Panc1 (cell line): Measurements from ENCODE around the gene CDC42. TPM values are rescaled to one million over a fixed set of nuclear protein-coding genes. Genes with fewer than 3 reads are reported as not detected.

Experiments used
- ATAC-seq: fragments of 200-7000 bp; cut with Tn5 transposase; 2 replicates; pipeline ENCODE4 v1.9.1; 2020; ENCODE audit warnings: mild to moderate bottlenecking, moderate library complexity
- BruUV-seq: library from RNA; stranded (reverse); fragments of 400-500 nt; replicated peaks from 2 replicates; lab custom pipeline; 2021; lab: Mats Ljungman, UMichigan
- CTCF ChIA-PET: fragments of 300-600 bp; sonication (Branson Sonifier 250); formaldehyde crosslinking; loops from one replicate; lab custom pipeline; 2022; ENCODE audit warnings: antibody characterized with exemption; lab: Charles Lee
- POLR2A ChIA-PET: fragments of 300-600 bp; sonication (Branson Sonifier 250); formaldehyde crosslinking; loops from one replicate; lab custom pipeline; 2022; ENCODE audit warnings: antibody characterized with exemption; lab: Charles Lee
- DNase-seq: peaks from one replicate; pipeline ENCODE4 v3.0.0-alpha.2; 2010; ENCODE audit warnings: low read depth, low spot score
- H3K27ac ChIP-seq: 2 replicates; pipeline ENCODE4 v1.5.1; 2011; ENCODE audit warnings: mild to moderate bottlenecking, low read length, inconsistent platforms
- H3K27me3 ChIP-seq: fragments of 200-500 bp; sonication (Bioruptor generic); 2 replicates; pipeline ENCODE4 v1.6.0; 2014; ENCODE audit warnings: low read length, inconsistent platforms; ENCODE audit not compliant: control insufficient read depth, insufficient read depth
- H3K36me3 ChIP-seq: fragments of 200-500 bp; sonication (Bioruptor generic); 2 replicates; pipeline ENCODE4 v1.5.1; 2014; ENCODE audit warnings: inconsistent platforms, mild to moderate bottlenecking, low read length, moderate library complexity; ENCODE audit not compliant: control insufficient read depth, insufficient read depth
- H3K4me1 ChIP-seq: 2 replicates; pipeline ENCODE4 v1.5.1; 2011; ENCODE audit warnings: inconsistent platforms, mild to moderate bottlenecking, low read length, moderate library complexity; ENCODE audit not compliant: control insufficient read depth, insufficient read depth
- H3K4me3 ChIP-seq, 2 experiments: 2 replicates each; pipeline ENCODE4 v1.5.1; 2011 to 2012; ENCODE audit warnings: low read depth in 2 of 2, low read length in 2 of 2, mild to moderate bottlenecking in 2 of 2, inconsistent platforms in 1 of 2, moderate library complexity in 1 of 2
- H3K9me3 ChIP-seq: fragments of 200-500 bp; sonication (Bioruptor generic); 2 replicates; pipeline ENCODE4 v1.5.1; 2014; ENCODE audit warnings: low read depth, mild to moderate bottlenecking, inconsistent platforms, low read length, moderate library complexity; ENCODE audit not compliant: control insufficient read depth, insufficient read depth
- POLR2AphosphoS5 ChIP-seq: IDR thresholded peaks from 2 replicates; pipeline ENCODE4 v1.6.1; 2012; ENCODE audit warnings: mild to moderate bottlenecking, low read depth, low read length, moderate library complexity
- SIN3A ChIP-seq: IDR thresholded peaks from 2 replicates; pipeline ENCODE4 v1.6.1; 2012; ENCODE audit warnings: low read depth, mild to moderate bottlenecking, low read length, moderate library complexity, borderline replicate concordance; ENCODE audit not compliant: insufficient read depth
- TCF7L2 ChIP-seq: IDR thresholded peaks from 2 replicates; pipeline ENCODE4 v1.6.1; 2011; ENCODE audit warnings: mild to moderate bottlenecking, low read depth, low read length, inconsistent platforms
- in situ Hi-C: cut with HindIII; loops from 2 replicates; pipeline ENCODE4 v1.10.0; 2016; ENCODE audit warnings: low sequenced_read_pairs, low pct_unique_long_range_greater_than_20kb
- intact Hi-C: fragments of 100-400 bp; cut with micrococcal nuclease; formaldehyde crosslinking; loops from one replicate; pipeline ENCODE4 v1.10.0; 2022; ENCODE audit not compliant: unreplicated experiment
- total RNA-seq: library from RNA; stranded (reverse); gene quantifications from one replicate; pipeline ENCODE4 v1.2.1, GENCODE V29; 2021; ENCODE audit not compliant: unreplicated experiment
- TF ChIP-seq, protein P1 (sequence below), 2 experiments: IDR thresholded peaks; 2 replicates each; pipeline ENCODE4 v1.6.1; 2011 to 2012; ENCODE audit warnings: low read depth in 2 of 2, control low read depth in 1 of 2, low read length in 1 of 2, mild to moderate bottlenecking in 1 of 2, moderate library complexity in 1 of 2; ENCODE audit not compliant: insufficient read depth in 1 of 2
- TF ChIP-seq, protein P2 (sequence below): fragments of 450-650 bp; IDR thresholded peaks from 2 replicates; pipeline ENCODE4 v1.5.1; 2017; ENCODE audit warnings: mild to moderate bottlenecking

The CDC42 gene
- total RNA-seq, 1 experiment from 2014 or later = 240 TPM

DNA sequence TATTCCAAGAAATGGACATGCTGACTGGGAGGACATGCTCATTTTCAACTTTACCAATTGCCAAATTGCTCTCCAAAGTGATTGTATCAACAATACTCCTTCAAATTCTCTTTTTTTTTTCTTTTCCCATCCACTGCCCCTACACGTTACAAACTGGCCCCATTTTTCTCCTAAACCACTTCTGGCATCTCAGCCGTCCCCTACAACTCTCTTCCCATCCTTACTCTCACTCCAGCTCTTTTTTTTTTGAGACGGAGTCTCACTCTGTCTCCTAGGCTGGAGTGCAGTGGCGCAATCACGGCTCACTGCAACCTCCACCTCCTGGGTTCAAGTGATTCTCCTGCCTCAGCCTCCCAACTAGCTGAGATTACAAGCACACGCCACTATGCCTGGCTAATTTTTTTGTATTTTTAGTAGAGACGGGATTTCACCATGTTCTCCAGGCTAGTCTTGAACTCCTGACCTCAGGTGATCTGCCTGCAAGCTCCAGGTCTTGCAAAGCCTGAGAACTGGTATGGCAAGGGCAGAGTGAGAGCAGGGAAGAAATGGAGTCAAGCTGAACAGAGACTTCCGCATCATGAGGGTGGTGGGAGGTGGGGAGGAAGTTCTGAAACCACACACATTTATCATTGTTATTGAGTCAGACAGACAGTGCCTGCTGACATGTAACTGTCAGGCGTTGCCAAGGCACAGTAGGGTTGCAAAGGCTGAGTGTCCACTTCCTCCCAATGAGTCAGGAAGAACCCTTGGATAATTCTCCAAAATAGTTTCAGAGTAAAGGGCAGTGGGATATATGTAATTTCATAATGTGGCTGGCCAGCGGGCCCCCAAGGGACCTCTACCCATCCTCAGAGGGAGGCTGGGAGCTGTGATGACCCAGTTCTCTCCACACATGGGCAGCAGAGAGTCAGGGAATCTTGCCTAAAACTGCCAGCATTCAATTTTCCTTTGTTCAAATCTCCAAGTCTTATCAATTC is 33.6 kb upstream of the CDC42 start (continued):
- no peak for TF ChIP-seq SIN3A

DNA sequence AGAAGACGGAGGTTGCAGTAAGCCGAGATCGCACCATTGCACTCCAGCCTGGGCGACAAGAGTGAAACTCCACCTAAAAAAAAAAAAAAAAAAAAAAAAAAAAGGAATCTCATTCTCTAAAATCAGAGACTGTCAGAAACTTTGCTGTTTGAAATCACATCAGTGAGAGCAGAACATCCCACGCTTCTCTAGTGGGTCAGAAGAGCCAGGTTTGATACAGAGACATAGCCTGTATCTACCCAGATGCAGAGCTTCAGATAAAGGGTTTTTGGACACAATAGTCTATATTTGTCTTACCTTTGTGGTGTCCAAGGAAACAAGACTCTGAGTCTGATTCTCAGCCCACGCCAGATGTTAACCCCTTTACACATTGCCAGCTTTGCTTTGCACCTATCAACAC is 31.4 kb upstream of the CDC42 start:
- TF ChIP-seq, protein P1, sequence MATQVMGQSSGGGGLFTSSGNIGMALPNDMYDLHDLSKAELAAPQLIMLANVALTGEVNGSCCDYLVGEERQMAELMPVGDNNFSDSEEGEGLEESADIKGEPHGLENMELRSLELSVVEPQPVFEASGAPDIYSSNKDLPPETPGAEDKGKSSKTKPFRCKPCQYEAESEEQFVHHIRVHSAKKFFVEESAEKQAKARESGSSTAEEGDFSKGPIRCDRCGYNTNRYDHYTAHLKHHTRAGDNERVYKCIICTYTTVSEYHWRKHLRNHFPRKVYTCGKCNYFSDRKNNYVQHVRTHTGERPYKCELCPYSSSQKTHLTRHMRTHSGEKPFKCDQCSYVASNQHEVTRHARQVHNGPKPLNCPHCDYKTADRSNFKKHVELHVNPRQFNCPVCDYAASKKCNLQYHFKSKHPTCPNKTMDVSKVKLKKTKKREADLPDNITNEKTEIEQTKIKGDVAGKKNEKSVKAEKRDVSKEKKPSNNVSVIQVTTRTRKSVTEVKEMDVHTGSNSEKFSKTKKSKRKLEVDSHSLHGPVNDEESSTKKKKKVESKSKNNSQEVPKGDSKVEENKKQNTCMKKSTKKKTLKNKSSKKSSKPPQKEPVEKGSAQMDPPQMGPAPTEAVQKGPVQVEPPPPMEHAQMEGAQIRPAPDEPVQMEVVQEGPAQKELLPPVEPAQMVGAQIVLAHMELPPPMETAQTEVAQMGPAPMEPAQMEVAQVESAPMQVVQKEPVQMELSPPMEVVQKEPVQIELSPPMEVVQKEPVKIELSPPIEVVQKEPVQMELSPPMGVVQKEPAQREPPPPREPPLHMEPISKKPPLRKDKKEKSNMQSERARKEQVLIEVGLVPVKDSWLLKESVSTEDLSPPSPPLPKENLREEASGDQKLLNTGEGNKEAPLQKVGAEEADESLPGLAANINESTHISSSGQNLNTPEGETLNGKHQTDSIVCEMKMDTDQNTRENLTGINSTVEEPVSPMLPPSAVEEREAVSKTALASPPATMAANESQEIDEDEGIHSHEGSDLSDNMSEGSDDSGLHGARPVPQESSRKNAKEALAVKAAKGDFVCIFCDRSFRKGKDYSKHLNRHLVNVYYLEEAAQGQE (IDR thresholded peaks at IDR 0.05; ENCODE audit: insufficient read depth in 1 of 2, low read depth in 2 of 2, low read length in 1 of 2) = no peak
- TF ChIP-seq POLR2AphosphoS5 = no peak
- TF ChIP-seq, protein P2, sequence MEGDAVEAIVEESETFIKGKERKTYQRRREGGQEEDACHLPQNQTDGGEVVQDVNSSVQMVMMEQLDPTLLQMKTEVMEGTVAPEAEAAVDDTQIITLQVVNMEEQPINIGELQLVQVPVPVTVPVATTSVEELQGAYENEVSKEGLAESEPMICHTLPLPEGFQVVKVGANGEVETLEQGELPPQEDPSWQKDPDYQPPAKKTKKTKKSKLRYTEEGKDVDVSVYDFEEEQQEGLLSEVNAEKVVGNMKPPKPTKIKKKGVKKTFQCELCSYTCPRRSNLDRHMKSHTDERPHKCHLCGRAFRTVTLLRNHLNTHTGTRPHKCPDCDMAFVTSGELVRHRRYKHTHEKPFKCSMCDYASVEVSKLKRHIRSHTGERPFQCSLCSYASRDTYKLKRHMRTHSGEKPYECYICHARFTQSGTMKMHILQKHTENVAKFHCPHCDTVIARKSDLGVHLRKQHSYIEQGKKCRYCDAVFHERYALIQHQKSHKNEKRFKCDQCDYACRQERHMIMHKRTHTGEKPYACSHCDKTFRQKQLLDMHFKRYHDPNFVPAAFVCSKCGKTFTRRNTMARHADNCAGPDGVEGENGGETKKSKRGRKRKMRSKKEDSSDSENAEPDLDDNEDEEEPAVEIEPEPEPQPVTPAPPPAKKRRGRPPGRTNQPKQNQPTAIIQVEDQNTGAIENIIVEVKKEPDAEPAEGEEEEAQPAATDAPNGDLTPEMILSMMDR = no peak
- TF ChIP-seq TCF7L2 = no peak
- TF ChIP-seq SIN3A = no peak
- in situ Hi-C loops (no loop called here), intact Hi-C loops (no loop called here)

More for the DNA sequence above, 31.4 kb upstream of the CDC42 start:
- ChIA-PET CTCF (interaction anchor here (0.7 kb wide), 1 partner anchor 622 kb away, joined by 9 read pairs; no protein-coding TSS in a partner anchor), POLR2A (interaction anchor here (0.6 to 0.7 kb wide), 2 partner anchors 68 to 123 kb away, joined by 6 to 10 read pairs; no protein-coding TSS in a partner anchor)
- Histone ChIP-seq H3K27ac (no peak overlapping the region), H3K4me1 (peaks cover 8% of the 10 kb centered on the region), H3K27me3 (no peaks in the 10 kb centered on the region), H3K9me3 (no peaks in the 10 kb centered on the region), H3K36me3 (no peaks in the 10 kb centered on the region; the same call in 1 of the 2 replicates), H3K4me3 (no peak overlapping the region)
- ATAC-seq (no peak), DNase-seq (no peak)
- no TSS peak for BruUV-seq
